Breast epithelium (tissue), 4 donors: ENCODE measurements around the gene ADIPOR2. TPM values are rescaled to one million over a fixed set of nuclear protein-coding genes. Genes with fewer than 3 reads are reported as not detected.
A peak's percentile ranks its signal among the peaks of the same experiment; 100 is the strongest.

Experiments
- DNase-seq, 2 donors: peaks; one replicate each; pipeline ENCODE4 v3.0.0-alpha.2; 2019; ENCODE audit warnings: low spot score in 2 of 2
- H3K27ac ChIP-seq, 2 donors: fragments of 200-600 bp; sonication (generic) in 1 of 2; one replicate each; pipeline ENCODE4 v1.5.1; 2016 to 2019; ENCODE audit warnings: mild to moderate bottlenecking in 1 of 2
- H3K27me3 ChIP-seq, 2 donors: fragments of 200-600 bp; sonication (generic) in 1 of 2; one replicate each; pipeline versions ENCODE4 v1.5.1 to v1.6.0; 2017 to 2019; ENCODE audit warnings: control low read depth in 1 of 2, mild to moderate bottlenecking in 1 of 2
- H3K36me3 ChIP-seq: fragments of 200-600 bp; one replicate; pipeline ENCODE4 v1.5.1; 2019
- H3K4me1 ChIP-seq, 2 donors: fragments of 200-600 bp; sonication (generic); one replicate each; pipeline ENCODE4 v1.5.1; 2016 to 2019; ENCODE audit warnings: control low read depth in 1 of 2
- H3K4me3 ChIP-seq, 3 donors: fragments of 200-600 bp; sonication (generic); 1 replicate in 2 of 3; 2 replicates in 1 of 3; pipeline ENCODE4 v1.5.1; 2016 to 2019; ENCODE audit warnings: mild to moderate bottlenecking in 3 of 3, moderate library complexity in 2 of 3
- H3K9me3 ChIP-seq, 2 donors: fragments of 200-600 bp; sonication (generic) in 1 of 2; one replicate each; pipeline ENCODE4 v1.5.1; 2016 to 2019; ENCODE audit warnings: control low read depth in 1 of 2
- CTCF ChIP-seq, 3 donors: fragments of 450-650 bp; IDR thresholded peaks; one replicate each; pipeline ENCODE4 v1.5.1; 2016 to 2017; ENCODE audit warnings: antibody characterized with exemption in 3 of 3, mild to moderate bottlenecking in 3 of 3, moderate library complexity in 3 of 3
- POLR2A ChIP-seq: fragments of 450-650 bp; IDR thresholded peaks from one replicate; pipeline ENCODE4 v1.6.1; 2016; ENCODE audit warnings: antibody characterized with exemption, mild to moderate bottlenecking, moderate library complexity
- POLR2AphosphoS5 ChIP-seq, 3 donors: sonication (generic); formaldehyde crosslinking; IDR thresholded peaks; one replicate each; pipeline ENCODE4 v1.6.1; 2017; ENCODE audit warnings: antibody characterized with exemption in 3 of 3
- intact Hi-C: fragments of 100-400 bp; cut with DNase I; formaldehyde crosslinking; loops from one replicate; pipeline ENCODE4 v1.15.1; 2023; ENCODE audit warnings: low total_unique reads
- total RNA-seq, 3 donors: library from RNA; depleted of rRNA; stranded (reverse); fragments of >200 nt; gene quantifications; one replicate each; pipeline ENCODE4 v1.1.0, GENCODE V29; 2016

The ADIPOR2 gene
- total RNA-seq, 3 donors from 2014 or later, result 44.3 to 58.2 (median 48.8) TPM

GRCh38 chr12:1661553-1662335 is 29.1 kb upstream of the ADIPOR2 start:
- Histone ChIP-seq H3K4me3 (peak overlapping the region; percentile 47 to 77 (median 56)), H3K27me3 (no peaks in the 10 kb centered on the region), H3K36me3 (no peaks in the 10 kb centered on the region), H3K27ac (peak overlapping the region; percentile 87 to 95), H3K9me3 (no peaks in the 10 kb centered on the region), H3K4me1 (no peaks in the 10 kb centered on the region)
- TF ChIP-seq CTCF (IDR thresholded peaks at IDR 0.05) (no peak), POLR2AphosphoS5 (IDR thresholded peaks at IDR 0.05) (peak; percentile 35 to 67 (median 61))
- intact Hi-C loops, result no loop called here
- peak; percentile 82 to 84 for DNase-seq

GRCh38 chr12:1662761-1663439 is 28.0 kb upstream of the ADIPOR2 start:
- Histone ChIP-seq H3K9me3 (no peaks in the 10 kb centered on the region), H3K4me3 (peak overlapping the region in 2 of 3 donors; percentile 29 to 56), H3K36me3 (no peaks in the 10 kb centered on the region), H3K4me1 (no peaks in the 10 kb centered on the region), H3K27me3 (no peaks in the 10 kb centered on the region), H3K27ac (peak overlapping the region; percentile 33 to 75)
- peak in 1 of 2 donors; percentile 52 for DNase-seq
- TF ChIP-seq CTCF (IDR thresholded peaks at IDR 0.05) (peak; percentile 19 to 47 (median 34)), POLR2AphosphoS5 (IDR thresholded peaks at IDR 0.05) (peak in 1 of 3 donors; percentile 7), POLR2A (no peak)
- intact Hi-C loops, result no loop called here

GRCh38 chr12:1663440-1664132 is 27.3 kb upstream of the ADIPOR2 start:
- DNase-seq, result no peak
- no peaks in the 10 kb centered on the region for H3K4me1 ChIP-seq
- TF ChIP-seq POLR2A (no peak), CTCF (IDR thresholded peaks at IDR 0.05) (no peak), POLR2AphosphoS5 (IDR thresholded peaks at IDR 0.05) (no peak)
- no peaks in the 10 kb centered on the region for H3K27me3 ChIP-seq
- no peaks in the 10 kb centered on the region for H3K9me3 ChIP-seq
- H3K36me3 ChIP-seq, result no peaks in the 10 kb centered on the region
- peak overlapping the region in 1 of 2 donors; percentile 75 for H3K27ac ChIP-seq
- intact Hi-C loops, result no loop called here
- no peak overlapping the region for H3K4me3 ChIP-seq

GRCh38 chr12:1665366-1665765 is 25.5 kb upstream of the ADIPOR2 start:
- no peak overlapping the region for H3K27ac ChIP-seq
- no peak for TF ChIP-seq POLR2A
- TF ChIP-seq POLR2AphosphoS5 (IDR thresholded peaks at IDR 0.05), result no peak
- TF ChIP-seq CTCF (IDR thresholded peaks at IDR 0.05), result no peak

More at GRCh38 chr12:1665366-1665765, 25.5 kb upstream of the ADIPOR2 start:
- intact Hi-C loops, result no loop called here
- Histone ChIP-seq H3K9me3 (no peaks in the 10 kb centered on the region), H3K27me3 (no peaks in the 10 kb centered on the region), H3K4me1 (no peaks in the 10 kb centered on the region), H3K36me3 (no peaks in the 10 kb centered on the region), H3K4me3 (no peak overlapping the region)
- DNase-seq, result no peak
